ENCODE results near the gene PARD6G.

The PARD6G gene

DNA sequence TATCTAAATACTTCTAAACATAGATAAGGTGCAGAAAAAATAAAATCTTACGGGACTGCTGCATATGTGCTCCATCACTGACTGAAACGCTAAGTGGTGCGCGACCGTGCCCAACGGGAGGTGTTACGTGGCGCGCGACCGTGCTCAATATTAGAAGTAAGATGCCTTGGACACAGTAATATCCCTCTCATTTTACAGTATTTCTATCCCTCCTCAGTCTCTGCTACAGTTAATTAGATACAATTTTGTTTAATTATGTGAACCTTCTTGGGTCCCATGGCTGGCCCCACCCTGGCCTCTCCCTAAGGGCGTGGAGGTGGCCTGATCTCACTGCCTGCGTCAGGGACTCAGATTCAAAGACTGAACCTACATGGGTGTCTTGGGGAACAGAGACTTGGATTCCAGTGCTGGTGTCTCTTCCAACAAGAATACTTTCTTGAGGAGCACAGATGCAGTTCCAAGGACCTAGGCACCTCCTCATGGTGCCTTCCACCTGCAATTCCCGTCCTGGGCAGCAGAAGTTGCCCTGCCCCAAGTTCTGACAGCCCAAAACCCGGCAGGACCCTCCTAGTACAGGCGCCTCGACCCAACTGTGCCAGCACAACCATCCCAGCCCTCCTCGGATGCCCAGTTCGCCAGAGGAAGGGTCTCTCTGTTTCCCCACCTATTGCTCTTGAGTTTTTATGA, 59.2 kb downstream of the PARD6G start:
- no peak for TF ChIP-seq CTCF (IDR thresholded peaks at IDR 0.05; ENCODE audit: low read depth, low read length)
- H3K4me3 ChIP-seq (ENCODE audit: low read depth, low read length) = no peak overlapping the region

- no peak overlapping the region for H3K4me3 ChIP-seq (ENCODE audit: low read depth, low read length)
- no peak for TF ChIP-seq CTCF (IDR thresholded peaks at IDR 0.05; ENCODE audit: low read depth, low read length)
These were observed 61.8 kb downstream of the PARD6G start for GRCh38 chr18:80185545-80185944.

GRCh38 chr18:80184243-80184772, 63.0 kb downstream of the PARD6G start:
- no peak for TF ChIP-seq CTCF (IDR thresholded peaks at IDR 0.05; ENCODE audit: low read depth, low read length)
- H3K4me3 ChIP-seq (ENCODE audit: low read depth, low read length) = no peak overlapping the region

DNA sequence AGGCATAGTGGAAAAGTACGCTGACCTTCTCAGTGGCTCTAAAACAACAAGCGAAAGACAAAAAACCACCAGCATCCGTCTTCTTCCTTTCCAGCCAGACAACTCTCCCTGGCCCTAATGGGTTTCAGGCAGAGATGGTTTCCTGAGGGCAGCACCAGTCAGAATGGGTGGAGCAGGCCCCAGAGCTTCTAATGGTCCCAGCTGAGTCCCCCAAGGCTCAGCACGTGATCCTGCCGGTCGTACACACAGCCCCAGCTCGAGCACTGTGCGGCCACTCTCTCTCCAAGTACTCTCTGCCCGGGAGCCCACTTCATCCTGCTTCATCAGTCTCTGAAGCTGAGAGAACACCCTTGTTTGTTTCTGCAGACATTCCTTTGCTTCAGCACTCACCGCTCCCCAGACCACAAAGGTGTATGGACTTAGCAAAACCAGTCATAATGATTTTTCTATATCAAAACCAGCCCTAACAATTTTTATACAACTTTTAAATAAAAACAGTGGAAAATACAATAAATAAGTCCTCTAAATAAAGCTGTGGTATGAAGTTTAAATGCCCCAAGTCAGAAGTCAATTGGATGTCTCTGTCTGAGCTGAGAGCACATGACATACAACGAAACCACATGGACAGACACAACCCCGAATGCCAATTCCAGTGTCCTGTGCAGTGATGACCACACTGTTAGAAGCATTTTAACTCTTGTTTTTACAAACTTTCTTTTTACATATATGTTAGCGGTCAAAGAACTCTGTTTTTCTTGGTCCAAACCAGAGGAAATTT, 63.9 kb downstream of the PARD6G start:
- no peak for TF ChIP-seq CTCF (IDR thresholded peaks at IDR 0.05; ENCODE audit: low read depth, low read length)
- no peak overlapping the region for H3K4me3 ChIP-seq (ENCODE audit: low read depth, low read length)

GRCh38 chr18:80182855-80183254, 64.5 kb downstream of the PARD6G start:
- TF ChIP-seq CTCF (IDR thresholded peaks at IDR 0.05; ENCODE audit: low read depth, low read length) = no peak
- H3K4me3 ChIP-seq (ENCODE audit: low read depth, low read length) = no peak overlapping the region

DNA sequence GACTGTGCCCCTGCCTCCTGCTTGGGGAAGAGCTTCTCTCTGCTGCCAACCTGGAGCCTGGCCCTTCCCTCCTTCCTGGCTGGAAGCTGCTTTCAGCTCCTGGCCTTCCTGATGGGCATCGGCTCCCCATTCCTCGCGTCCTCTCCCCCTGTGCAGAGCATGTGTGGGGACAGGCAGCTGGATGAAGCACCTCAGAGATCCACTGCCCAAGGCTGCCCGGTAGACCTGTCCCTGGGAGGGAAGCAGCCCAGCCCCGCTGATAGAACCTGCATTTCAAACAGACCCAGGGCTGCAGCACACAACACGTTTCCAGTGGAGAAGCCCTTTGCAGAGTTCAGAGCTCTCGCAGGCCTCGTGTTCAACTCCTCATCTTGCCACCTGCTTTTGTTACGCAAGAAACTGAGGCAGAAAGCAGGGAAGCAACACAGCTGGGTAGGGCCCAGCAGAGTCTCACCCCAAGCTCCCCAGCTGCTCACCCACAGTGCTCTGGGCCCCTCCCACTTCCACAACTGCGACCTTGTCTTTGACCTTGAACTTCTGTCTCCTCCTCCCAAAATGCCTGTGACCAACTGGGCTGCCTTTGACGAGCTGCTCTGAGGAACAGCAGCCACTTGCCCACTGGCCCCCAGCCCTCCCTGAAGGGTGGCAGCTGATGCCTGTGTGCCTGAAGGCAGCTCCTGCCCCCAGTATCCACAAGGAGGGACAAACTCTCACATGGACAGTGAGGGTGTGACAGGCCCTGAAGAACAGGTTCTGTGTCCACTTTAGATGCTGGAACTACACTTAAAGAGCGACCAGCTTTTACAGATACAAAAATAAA, 65.5 kb downstream of the PARD6G start:
- TF ChIP-seq CTCF (IDR thresholded peaks at IDR 0.05; ENCODE audit: low read depth, low read length) = no peak
- no peak overlapping the region for H3K4me3 ChIP-seq (ENCODE audit: low read depth, low read length)
